K562 (cell line): ENCODE data around the gene CNNM4. TPM values are rescaled to one million over a fixed set of nuclear protein-coding genes. Genes with fewer than 3 reads are reported as not detected.
"Not testable (repeated sequence)": the region's sequence is repeated elsewhere in the genome, so short reads cannot be mapped to it uniquely, and the experiment has no call there.

Experiments
- ATAC-seq: fragments of 200-7000 bp; cut with Tn5 transposase; 3 replicates; pipeline ENCODE4 v1.9.1; 2020; ENCODE audit warnings: moderate library complexity
- BruUV-seq: library from RNA; stranded (reverse); fragments of 400-500 nt; replicated peaks from 2 replicates; lab custom pipeline; 2021; lab: Mats Ljungman, UMichigan
- CTCF ChIA-PET: fragments of 300-600 bp; formaldehyde crosslinking; extraction: SDS; loops from one replicate; lab custom pipeline; 2021; ENCODE audit warnings: low intra/inter-chr PET ratio; lab: Yijun Ruan, JAX
- POLR2A ChIA-PET: fragments of 300-600, 350-650 bp; sonication (Branson Sonifier 250); formaldehyde crosslinking; extraction: SDS; loops from one replicate; lab custom pipeline; 2021; ENCODE audit warnings: antibody characterized with exemption, inconsistent platforms; lab: Yijun Ruan, JAX
- DNase-seq, 4 experiments: peaks; one replicate each; pipeline versions ENCODE4 v3.0.0 to v3.0.0-alpha.2; 2011 to 2018; ENCODE audit warnings: low spot score in 3 of 4, mixed read lengths in 3 of 4; ENCODE audit errors: extremely low read depth in 1 of 4
- FAIRE-seq: peaks from 2 replicates; lab custom pipeline; 2011; peaks lifted over from hg19 to GRCh38; lab: Jason Lieb, UNC
- H2AFZ ChIP-seq: 2 replicates; pipeline ENCODE4 v1.6.0; 2011; ENCODE audit warnings: low read depth, low read length, control low read depth, inconsistent platforms
- H3K27ac ChIP-seq: fragments of 200-600 bp; 3 replicates; pipeline ENCODE4 v1.8.0; 2011; ENCODE audit warnings: low read depth, mild to moderate bottlenecking, control low read depth, inconsistent platforms, low read length, moderate library complexity, mixed read lengths; ENCODE audit errors: extremely low read depth
- H3K27me3 ChIP-seq, 2 experiments: fragments of 300-600 bp in 1 of 2; 2 replicates in 1 of 2; 3 replicates in 1 of 2; pipeline versions ENCODE4 v1.6.0 to v1.8.0; 2011; ENCODE audit warnings: inconsistent platforms in 2 of 2, low read length in 2 of 2, mild to moderate bottlenecking in 1 of 2, mixed read lengths in 1 of 2, moderate library complexity in 1 of 2; ENCODE audit not compliant: control insufficient read depth in 2 of 2, insufficient read depth in 2 of 2
- H3K36me3 ChIP-seq: fragments of 300-600 bp; 3 replicates; pipeline ENCODE4 v1.8.0; 2011; ENCODE audit warnings: mild to moderate bottlenecking, low read length, inconsistent platforms; ENCODE audit not compliant: control insufficient read depth, insufficient read depth
- H3K4me1 ChIP-seq, 2 experiments: fragments of 200-600 bp in 1 of 2; replicated peaks in 1 of 2; 2 replicates in 1 of 2; 3 replicates in 1 of 2; pipeline versions ENCODE4 v1.5.1 to v1.8.0; 2011; ENCODE audit warnings: inconsistent platforms in 2 of 2, low read length in 2 of 2, mild to moderate bottlenecking in 1 of 2, mixed read lengths in 1 of 2, moderate library complexity in 1 of 2; ENCODE audit not compliant: control insufficient read depth in 2 of 2, insufficient read depth in 2 of 2
- H3K4me2 ChIP-seq: 2 replicates; pipeline ENCODE4 v1.6.1; 2011; ENCODE audit warnings: low read length, control low read depth, inconsistent platforms, mixed read lengths; ENCODE audit not compliant: insufficient read depth
- H3K4me3 ChIP-seq: fragments of 200-600 bp; sonication (generic), shearing (Covaris generic); 2 replicates; pipeline ENCODE4 v1.5.1; 2016; ENCODE audit warnings: control low read depth, inconsistent platforms
- H3K79me2 ChIP-seq: fragments of 200-600 bp; 3 replicates; pipeline ENCODE4 v1.8.0; 2011; ENCODE audit warnings: low read length, inconsistent platforms; ENCODE audit not compliant: control insufficient read depth, insufficient read depth
- H3K9ac ChIP-seq, 2 experiments: 2 replicates each; pipeline versions ENCODE4 v1.6.0 to v1.6.1; 2011; ENCODE audit warnings: low read depth in 2 of 2, low read length in 2 of 2, control low read depth in 1 of 2, inconsistent platforms in 1 of 2, mild to moderate bottlenecking in 1 of 2, mixed read lengths in 1 of 2; ENCODE audit not compliant: insufficient read depth in 1 of 2
- H3K9me1 ChIP-seq: one replicate; pipeline ENCODE4 v1.6.0; 2011; ENCODE audit warnings: inconsistent platforms, mild to moderate bottlenecking, low read length, moderate library complexity; ENCODE audit not compliant: control insufficient read depth, insufficient read depth
- H3K9me3 ChIP-seq: replicated peaks from 2 replicates; pipeline ENCODE4 v1.5.1; 2011; ENCODE audit warnings: low read depth, low read length, inconsistent platforms; ENCODE audit not compliant: control insufficient read depth, insufficient read depth
- H4K20me1 ChIP-seq: replicated peaks from 2 replicates; pipeline ENCODE4 v1.6.1; 2011; ENCODE audit warnings: low read length, inconsistent platforms, mixed read lengths; ENCODE audit not compliant: control insufficient read depth, insufficient read depth
- ARNT ChIP-seq, 2 experiments: fragments of 450-650 bp; IDR thresholded peaks; 2 replicates each; pipeline ENCODE4 v1.6.1; 2016; ENCODE audit warnings: mild to moderate bottlenecking in 1 of 2
- ERF ChIP-seq: fragments of 450-650 bp; formaldehyde crosslinking; IDR thresholded peaks from 2 replicates; pipeline ENCODE4 v1.4.0; 2020; ENCODE audit warnings: mild to moderate bottlenecking, mixed read lengths
- JUN ChIP-seq, 2 experiments: sonication (generic) in 1 of 2; formaldehyde crosslinking in 1 of 2; IDR thresholded peaks; 2 replicates each; pipeline versions ENCODE4 v1.6.1 to v1.8.0; 2012 to 2022; ENCODE audit warnings: borderline replicate concordance in 2 of 2, mild to moderate bottlenecking in 2 of 2, improper control_type of control experiment in 1 of 2, low read depth in 1 of 2, low read length in 1 of 2, missing genetic modification reagents in 1 of 2
- PTTG1 ChIP-seq: fragments of 450-650 bp; IDR thresholded peaks from 2 replicates; pipeline ENCODE4 v1.6.1; 2016; ENCODE audit warnings: low read depth, mild to moderate bottlenecking, missing genetic modification characterization, missing compliant biosample characterization
- TAF7 ChIP-seq: fragments of 450-650 bp; IDR thresholded peaks from 2 replicates; pipeline ENCODE4 v1.6.1; 2016; ENCODE audit warnings: missing genetic modification characterization, missing compliant biosample characterization
- TFAP4 ChIP-seq: sonication (generic); formaldehyde crosslinking; IDR thresholded peaks from 2 replicates; pipeline ENCODE4 v1.8.0; 2022; ENCODE audit warnings: missing genetic modification reagents, mild to moderate bottlenecking, moderate library complexity, borderline replicate concordance
- WGBS: fragments of 100-300 bp; shearing (Covaris generic); methylation state at CpG from one replicate; pipeline ENCODE4 v1.1.6; 2016; ENCODE audit warnings: low coverage, mixed read lengths; ENCODE audit not compliant: insufficient coverage; ENCODE audit errors: missing lambda C conversion rate; 5-methylcytosine and 5-hydroxymethylcytosine counted together
- in situ Hi-C: fragments of 300-500 bp; cut with MboI; formaldehyde crosslinking; loops from 4 replicates; pipeline ENCODE4 v1.15.0; 2018; ENCODE audit warnings: inconsistent platforms, mixed read lengths
- intact Hi-C: fragments of 100-400 bp; cut with micrococcal nuclease; formaldehyde crosslinking; loops from 2 replicates; pipeline ENCODE4 v1.14.2; 2022
- polyA plus RNA-seq, 8 experiments: library from polyadenylated mRNA; depleted of rRNA in 4 of 8; stranded (reverse) in 5 of 8; unstranded in 3 of 8; fragments of >200 nt; fragmentation: Nextera tagmentation in 2 of 8; fragmentation: Illumina TruSeq in 1 of 8; extraction: Ambion mirVana in 2 of 8; extraction: Trizol in 1 of 8; gene quantifications; 2 replicates each; pipeline versions ENCODE4 v1.2.1 to v1.2.3, GENCODE V29; 2011 to 2014; ENCODE audit warnings: inconsistent platforms in 1 of 8, missing spikeins in 1 of 8
- total RNA-seq, 7 experiments: library from RNA; depleted of rRNA in 6 of 7; stranded (reverse); fragments of >200 nt in 6 of 7; fragmentation: Illumina TruSeq in 2 of 7; extraction: Trizol in 2 of 7; gene quantifications; 2 replicates each; pipeline versions ENCODE4 v1.2.1 to v1.2.3, GENCODE V29; 2011 to 2021; ENCODE audit warnings: low replicate concordance in 1 of 7

Gene CNNM4
- total and polyA plus RNA-seq, 9 of the 15 experiments (the other 6 are each of a cell fraction or from before 2014, with no cell fraction given): 0.96 to 6.3 (median 2.8) TPM

- no peak for TF ChIP-seq ARNT (IDR thresholded peaks at IDR 0.05)
- TF ChIP-seq TAF7: no peak
- no peak for TF ChIP-seq JUN (IDR thresholded peaks at IDR 0.05; ENCODE audit: borderline replicate concordance, low read depth, low read length)
- no peak for TF ChIP-seq JUN (CRISPR knock-in tag; IDR thresholded peaks at IDR 0.05; ENCODE audit: borderline replicate concordance)
- TF ChIP-seq PTTG1 (tag): no peak
- TF ChIP-seq TFAP4 (CRISPR knock-in tag): no peak
- TF ChIP-seq ERF (CRISPR knock-in tag): no peak
These were observed 44.3 kb downstream of the CNNM4 start (continued) for GRCh38 chr2:96804986-96805385.

GRCh38 chr2:96805946-96806345 is 45.2 kb downstream of the CNNM4 start:
- H3K9me1 ChIP-seq, H3K27me3 ChIP-seq, FAIRE-seq, BruUV-seq, H4K20me1 ChIP-seq, H3K9me3 ChIP-seq, CTCF ChIA-PET, ATAC-seq, H3K4me2 ChIP-seq, H3K79me2 ChIP-seq, in situ Hi-C loops, H3K4me3 ChIP-seq, H2AFZ ChIP-seq, H3K9ac ChIP-seq, H3K27ac ChIP-seq, DNase-seq: not testable (repeated sequence)
- H3K36me3 ChIP-seq: peaks cover 12% of the 10 kb centered on the region; the same call in 2 of the 3 replicates
- 54% methylated on average over 1 of the region's 20 CpGs for WGBS
- H3K4me1 ChIP-seq: peaks cover 10 to 22% of the 10 kb centered on the region in 2 experiments; a peak in 4 of 5 replicates
- intact Hi-C loops: loop anchor here (10.0 kb wide), 1 partner anchor 251 kb away; no protein-coding TSS in a partner anchor
- POLR2A ChIA-PET: interaction anchor here (0.6 kb wide), 1 partner anchor 268 kb away, joined by 3 read pairs; no protein-coding TSS in a partner anchor
